DND-41 (cell line): ENCODE data around the gene PYGB.

Experiments used
- CTCF ChIP-seq: IDR thresholded peaks from 2 replicates; pipeline ENCODE4 v1.5.1; 2012; ENCODE audit warnings: borderline replicate concordance, low read length, moderate library complexity, mild to moderate bottlenecking; ENCODE audit not compliant: poor library complexity, severe bottlenecking; ENCODE audit errors: extremely low read depth
- EZH2 ChIP-seq: IDR thresholded peaks from 3 replicates; pipeline ENCODE4 v1.6.1; 2012; ENCODE audit warnings: borderline replicate concordance, low read depth, mild to moderate bottlenecking, moderate library complexity, low read length, inconsistent platforms; ENCODE audit not compliant: severe bottlenecking

- TF ChIP-seq CTCF (no peak), EZH2 (no peak)
Observed at GRCh38 chr20:25275813-25276532, 28.1 kb downstream of the PYGB start.
